Gastrocnemius medialis (tissue), 4 donors: ENCODE measurements around the gene MAP2K5. TPM values are rescaled to one million over a fixed set of nuclear protein-coding genes. Genes with fewer than 3 reads are reported as not detected.

ENCODE experiments used
- ATAC-seq, 2 donors: fragments of 150-250 bp; one replicate each; pipeline ENCODE4 v1.9.1; 2016
- DNase-seq, 2 donors: peaks; one replicate each; pipeline ENCODE4 v3.0.0-alpha.2; 2019
- H3K27ac ChIP-seq, 4 donors: fragments of 200-600 bp; sonication (generic); 1 replicate in 1 of 4; 2 replicates in 3 of 4; pipeline ENCODE4 v1.5.1; 2016 to 2018; ENCODE audit warnings: mild to moderate bottlenecking in 2 of 4, moderate library complexity in 1 of 4
- H3K27me3 ChIP-seq, 3 donors: fragments of 200-600 bp; sonication (generic) in 2 of 3; 1 replicate in 1 of 3; 2 replicates in 2 of 3; pipeline versions ENCODE4 v1.5.1 to v1.6.0; 2016 to 2019; ENCODE audit warnings: mild to moderate bottlenecking in 1 of 3, moderate library complexity in 1 of 3
- H3K36me3 ChIP-seq, 2 donors: fragments of 200-600 bp; sonication (generic) in 1 of 2; one replicate each; pipeline ENCODE4 v1.5.1; 2017 to 2018
- H3K4me1 ChIP-seq, 2 donors: fragments of 200-600 bp; sonication (generic) in 1 of 2; one replicate each; pipeline ENCODE4 v1.5.1; 2016 to 2017; ENCODE audit warnings: mild to moderate bottlenecking in 2 of 2
- H3K4me3 ChIP-seq, 4 donors: fragments of 200-600 bp; sonication (generic) in 3 of 4; 1 replicate in 1 of 4; 2 replicates in 3 of 4; pipeline ENCODE4 v1.5.1; 2016 to 2019; ENCODE audit warnings: mild to moderate bottlenecking in 2 of 4
- H3K9me3 ChIP-seq, 3 donors: fragments of 200-600 bp; sonication (generic) in 2 of 3; 1 replicate in 1 of 3; 2 replicates in 2 of 3; pipeline ENCODE4 v1.5.1; 2016 to 2019
- CTCF ChIP-seq, 5 experiments: fragments of 450-650 bp in 3 of 5; fragments of 200-600 bp in 2 of 5; sonication (generic) in 2 of 5; IDR thresholded peaks in 4 of 5; conservative IDR thresholded peaks in 1 of 5; 1 replicate in 4 of 5; 2 replicates in 1 of 5; pipeline ENCODE4 v1.5.1; 2016 to 2019; ENCODE audit warnings: antibody characterized with exemption in 5 of 5, mild to moderate bottlenecking in 3 of 5, moderate library complexity in 3 of 5
- POLR2A ChIP-seq, 2 donors: fragments of 450-650 bp; IDR thresholded peaks; one replicate each; pipeline ENCODE4 v1.6.1; 2017; ENCODE audit warnings: antibody characterized with exemption in 2 of 2, mild to moderate bottlenecking in 2 of 2, moderate library complexity in 2 of 2
- in situ Hi-C, 4 donors: fragments of 200-750 bp; cut with MboI; loops; one replicate each; pipeline versions ENCODE4 v1.15.0 to v1.8.0; 2017; ENCODE audit warnings: low sequenced_read_pairs in 4 of 4
- intact Hi-C: fragments of 100-400 bp; cut with DNase I; formaldehyde crosslinking; loops from one replicate; pipeline ENCODE4 v1.15.1; 2023; ENCODE audit warnings: low total_unique reads
- total RNA-seq, 4 donors: library from RNA; depleted of rRNA; stranded (reverse); fragments of >200 nt; gene quantifications; one replicate each; pipeline versions ENCODE4 v1.1.0 to v1.2.3, GENCODE V29; 2016

Gene MAP2K5
- total RNA-seq, 4 donors from 2014 or later = 5.9 to 6.8 (median 6.4) TPM

- DNase-seq (no peak), ATAC-seq (no peak)
- Histone ChIP-seq H3K4me1 (peaks cover 21 to 23% of the 10 kb centered on the region in 2 donors), H3K4me3 (no peak overlapping the region), H3K9me3 (no peaks in the 10 kb centered on the region), H3K27me3 (no peaks in the 10 kb centered on the region), H3K27ac (no peak overlapping the region), H3K36me3 (no peaks in the 10 kb centered on the region)
- TF ChIP-seq CTCF (IDR thresholded peaks at IDR 0.05 in 4 of 5, conservative IDR thresholded peaks at IDR 0.05 in 1 of 5) = no peak
- no peak for TF ChIP-seq POLR2A (IDR thresholded peaks at IDR 0.05)
- in situ Hi-C loops = no loop called here
- intact Hi-C loops = no loop called here
These were observed 29.3 kb downstream of the MAP2K5 start for GRCh38 chr15:67571648-67572415.

DNA sequence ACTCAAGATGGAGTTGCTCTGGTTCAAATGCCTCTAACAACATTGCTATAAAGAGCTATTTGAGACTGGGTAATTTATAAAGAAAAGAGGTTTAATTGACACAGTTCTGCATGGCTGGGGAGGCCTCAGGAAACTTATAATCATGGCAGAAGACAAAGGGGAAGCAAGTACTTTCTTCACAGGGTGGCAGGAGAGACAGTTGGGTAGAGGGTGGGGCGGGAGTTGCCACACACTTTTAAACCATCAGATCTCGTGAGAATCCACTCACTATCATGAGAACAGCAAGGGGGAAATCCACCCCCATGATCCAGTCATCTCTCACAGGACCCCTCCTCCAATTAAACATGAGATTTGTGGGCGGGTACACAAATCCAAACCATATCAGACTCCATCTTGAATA is 30.7 kb downstream of the MAP2K5 start:
- H3K9me3 ChIP-seq = no peaks in the 10 kb centered on the region
- in situ Hi-C loops (no loop called here), intact Hi-C loops (no loop called here)
- H3K4me1 ChIP-seq = peaks cover 27% of the 10 kb centered on the region in 2 donors
- H3K27me3 ChIP-seq = no peaks in the 10 kb centered on the region
- no peaks in the 10 kb centered on the region for H3K36me3 ChIP-seq
- TF ChIP-seq POLR2A (IDR thresholded peaks at IDR 0.05) = no peak
- TF ChIP-seq CTCF (IDR thresholded peaks at IDR 0.05 in 4 of 5, conservative IDR thresholded peaks at IDR 0.05 in 1 of 5) = no peak
- H3K27ac ChIP-seq = no peak overlapping the region
- no peak overlapping the region for H3K4me3 ChIP-seq
- ATAC-seq = no peak
- no peak for DNase-seq

DNA sequence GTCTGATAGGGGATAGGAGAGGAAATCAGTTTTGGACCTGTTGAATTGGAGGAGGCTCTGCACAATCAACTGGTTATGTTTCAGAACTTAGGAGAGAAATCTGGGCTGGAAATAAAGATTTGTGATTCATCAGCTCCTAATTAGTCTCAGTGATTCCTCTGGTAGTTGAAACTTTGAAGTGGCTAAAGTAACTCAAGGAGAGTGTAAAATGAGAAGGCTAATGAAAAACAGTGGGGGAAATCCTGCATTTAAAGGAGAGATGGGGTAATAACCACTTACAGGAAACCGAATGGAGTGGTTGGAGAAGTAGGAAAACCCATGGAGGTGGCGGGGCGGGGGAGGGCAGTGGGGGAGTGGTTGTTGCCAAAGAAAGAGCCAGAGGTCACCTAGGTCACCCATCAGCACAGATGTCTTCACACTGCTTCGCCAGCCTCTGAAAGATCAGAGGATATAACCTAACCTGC is 32.6 kb downstream of the MAP2K5 start:
- no peaks in the 10 kb centered on the region for H3K36me3 ChIP-seq
- no peak overlapping the region for H3K4me3 ChIP-seq
- ATAC-seq (no peak), DNase-seq (no peak)
- TF ChIP-seq CTCF (IDR thresholded peaks at IDR 0.05 in 4 of 5, conservative IDR thresholded peaks at IDR 0.05 in 1 of 5) (no peak), POLR2A (IDR thresholded peaks at IDR 0.05) (no peak)
- no peak overlapping the region for H3K27ac ChIP-seq
- intact Hi-C loops = no loop called here
- no peaks in the 10 kb centered on the region for H3K9me3 ChIP-seq
- no peaks in the 10 kb centered on the region for H3K27me3 ChIP-seq
- peaks cover 25 to 31% of the 10 kb centered on the region in 2 donors for H3K4me1 ChIP-seq
- in situ Hi-C loops = no loop called here

GRCh38 chr15:67578020-67578600 is 35.6 kb downstream of the MAP2K5 start:
- H3K36me3 ChIP-seq = no peaks in the 10 kb centered on the region
- DNase-seq (no peak), ATAC-seq (peak; percentile 24 to 50)
- intact Hi-C loops = no loop called here
- no peak overlapping the region for H3K4me3 ChIP-seq
- peaks cover 13 to 17% of the 10 kb centered on the region in 2 donors for H3K4me1 ChIP-seq
- in situ Hi-C loops = no loop called here
- H3K27ac ChIP-seq = no peak overlapping the region
- no peaks in the 10 kb centered on the region for H3K27me3 ChIP-seq
- no peak for TF ChIP-seq POLR2A (IDR thresholded peaks at IDR 0.05)
- no peak for TF ChIP-seq CTCF (IDR thresholded peaks at IDR 0.05 in 4 of 5, conservative IDR thresholded peaks at IDR 0.05 in 1 of 5)
- H3K9me3 ChIP-seq = no peaks in the 10 kb centered on the region
